Neural cell (in vitro differentiated cells): ENCODE measurements around the gene IFITM2. TPM values are rescaled to one million over a fixed set of nuclear protein-coding genes. Genes with fewer than 3 reads are reported as not detected.

Source experiments
- H2AFZ ChIP-seq: fragments of 200-600, 300-800 bp; sonication (generic), shearing (Covaris generic); 2 replicates; pipeline ENCODE4 v1.6.0; 2014; ENCODE audit warnings: low read depth, mild to moderate bottlenecking, antibody characterized with exemption, low read length, moderate library complexity
- H3F3A ChIP-seq: fragments of 200-600 bp; shearing (Covaris generic); 2 replicates; pipeline ENCODE4 v1.6.1; 2016; ENCODE audit warnings: mild to moderate bottlenecking, moderate library complexity, mixed read lengths, antibody characterized with exemption, low read length; ENCODE audit not compliant: insufficient read depth, poor library complexity, severe bottlenecking
- H3K27ac ChIP-seq: fragments of 200-600, 300-800 bp; sonication (generic), shearing (Covaris generic); 2 replicates; pipeline ENCODE4 v1.5.1; 2014; ENCODE audit warnings: mild to moderate bottlenecking, low read length, moderate library complexity
- H3K27me3 ChIP-seq: fragments of 300-800, 200-600 bp; sonication (generic), shearing (Covaris generic); 2 replicates; pipeline ENCODE4 v1.6.0; 2014; ENCODE audit warnings: mild to moderate bottlenecking, low read depth, low read length, moderate library complexity; ENCODE audit not compliant: insufficient read depth
- H3K36me3 ChIP-seq: fragments of 300-800, 200-600 bp; sonication (generic), shearing (Covaris generic); 2 replicates; pipeline ENCODE4 v1.5.1; 2014; ENCODE audit warnings: mild to moderate bottlenecking, antibody characterized with exemption, low read length, moderate library complexity; ENCODE audit not compliant: insufficient read depth
- H3K4me2 ChIP-seq: fragments of 300-800, 200-600 bp; sonication (generic), shearing (Covaris generic); 2 replicates; pipeline ENCODE4 v1.6.0; 2014; ENCODE audit warnings: mild to moderate bottlenecking, low read length
- H3K4me3 ChIP-seq: fragments of 300-800, 200-600 bp; sonication (generic), shearing (Covaris generic); 2 replicates; pipeline ENCODE4 v1.5.1; 2014; ENCODE audit warnings: mild to moderate bottlenecking, low read length, moderate library complexity
- H3K79me2 ChIP-seq: fragments of 200-600 bp; shearing (Covaris generic); replicated peaks from 2 replicates; pipeline ENCODE4 v1.6.0; 2014; ENCODE audit warnings: mild to moderate bottlenecking, low read length, moderate library complexity; ENCODE audit not compliant: insufficient read depth
- H3K9ac ChIP-seq: fragments of 300-800, 200-600 bp; sonication (generic), shearing (Covaris generic); 2 replicates; pipeline ENCODE4 v1.6.1; 2016; ENCODE audit warnings: mild to moderate bottlenecking, low read length, mixed read lengths
- H3K9me2 ChIP-seq: fragments of 200-600 bp; shearing (Covaris generic); 2 replicates; pipeline ENCODE4 v1.6.1; 2016; ENCODE audit warnings: mild to moderate bottlenecking, low read length, mixed read lengths; ENCODE audit not compliant: insufficient read depth
- H3K9me3 ChIP-seq: fragments of 200-600, 300-800 bp; sonication (generic), shearing (Covaris generic); 2 replicates; pipeline ENCODE4 v1.6.1; 2016; ENCODE audit warnings: mild to moderate bottlenecking, mixed run types, low read length, moderate library complexity, mixed read lengths
- H4K20me1 ChIP-seq: fragments of 200-600 bp; shearing (Covaris generic); 2 replicates; pipeline ENCODE4 v1.6.1; 2016; ENCODE audit warnings: mild to moderate bottlenecking, mixed run types; ENCODE audit not compliant: insufficient read depth
- EP300 ChIP-seq: fragments of 450-650 bp; conservative IDR thresholded peaks from 2 replicates; pipeline ENCODE4 v1.6.1; 2014; ENCODE audit warnings: antibody characterized with exemption, mild to moderate bottlenecking, moderate library complexity; ENCODE audit not compliant: poor library complexity, severe bottlenecking
- EZH2 ChIP-seq: fragments of 200-600, 300-800 bp; shearing (Covaris generic), sonication (generic); IDR thresholded peaks from 2 replicates; pipeline ENCODE4 v1.6.1; 2014; ENCODE audit warnings: antibody characterized with exemption, low read length, borderline replicate concordance, mild to moderate bottlenecking; ENCODE audit not compliant: insufficient read depth, poor library complexity, severe bottlenecking
- MXI1 ChIP-seq: fragments of 450-650 bp; conservative IDR thresholded peaks from 2 replicates; pipeline ENCODE4 v1.6.1; 2014; ENCODE audit warnings: antibody characterized with exemption, mild to moderate bottlenecking; ENCODE audit not compliant: poor library complexity, severe bottlenecking
- POLR2AphosphoS5 ChIP-seq: IDR thresholded peaks from 2 replicates; pipeline ENCODE4 v1.6.1; 2012
- RAD21 ChIP-seq: fragments of 450-650 bp; conservative IDR thresholded peaks from 2 replicates; pipeline ENCODE4 v1.6.1; 2014; ENCODE audit warnings: antibody characterized with exemption, mild to moderate bottlenecking, moderate library complexity
- SMC3 ChIP-seq: fragments of 450-650 bp; conservative IDR thresholded peaks from 2 replicates; pipeline ENCODE4 v1.6.1; 2014; ENCODE audit warnings: antibody characterized with exemption, mild to moderate bottlenecking, moderate library complexity; ENCODE audit not compliant: poor library complexity
- TAF1 ChIP-seq: IDR thresholded peaks from 2 replicates; pipeline ENCODE4 v1.6.1; 2012; ENCODE audit warnings: low read depth
- polyA plus RNA-seq: library from polyadenylated mRNA; depleted of rRNA; stranded (reverse); fragments of >200 nt; gene quantifications from 2 replicates; pipeline ENCODE4 v1.2.3, GENCODE V29; 2014
- TF ChIP-seq, protein P1 (sequence below): fragments of 450-650 bp; IDR thresholded peaks from 2 replicates; pipeline ENCODE4 v1.5.1; 2014; ENCODE audit warnings: antibody characterized with exemption, mild to moderate bottlenecking, moderate library complexity; ENCODE audit not compliant: poor library complexity, severe bottlenecking
- TF ChIP-seq, protein P2 (sequence below): IDR thresholded peaks from 2 replicates; pipeline ENCODE4 v1.6.1; 2012; ENCODE audit warnings: borderline replicate concordance

The IFITM2 gene
- polyA plus RNA-seq, 1 donor from 2014 or later, result not detected

DNA sequence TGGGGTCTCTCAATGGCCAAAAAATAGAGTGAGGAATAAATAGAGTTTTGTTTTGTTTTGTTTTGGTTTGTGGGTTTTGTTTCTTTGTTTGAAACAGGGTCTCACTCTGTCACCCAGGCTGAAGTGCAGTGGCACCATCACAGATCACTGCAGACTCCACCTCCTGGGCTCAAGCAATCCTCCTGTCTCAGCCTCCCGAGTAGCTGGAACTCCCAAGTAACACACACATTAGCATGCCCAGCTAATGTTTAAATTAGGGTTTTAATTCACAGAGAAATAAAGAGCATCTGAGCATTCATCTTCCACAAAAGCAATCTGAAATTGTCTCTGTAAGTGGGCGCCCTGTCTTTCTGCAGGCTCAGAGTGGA lies 22.3 kb downstream of the IFITM2 start:
- Histone ChIP-seq H4K20me1 (no peaks in the 10 kb centered on the region), H3K4me2 (no peak overlapping the region), H3K27ac (no peak overlapping the region), H2AFZ (no peak overlapping the region), H3K9me3 (no peaks in the 10 kb centered on the region), H3K27me3 (no peaks in the 10 kb centered on the region), H3K9me2 (no peaks in the 10 kb centered on the region), H3K79me2 (no peaks in the 10 kb centered on the region), H3F3A (no peaks in the 10 kb centered on the region), H3K36me3 (no peaks in the 10 kb centered on the region), H3K4me3 (no peak overlapping the region), H3K9ac (no peak overlapping the region)
- TF ChIP-seq SMC3, result no peak
- no peak for TF ChIP-seq MXI1
- TF ChIP-seq TAF1, result no peak
- no peak for TF ChIP-seq POLR2AphosphoS5
- no peak for TF ChIP-seq EZH2
- TF ChIP-seq RAD21, result no peak
- TF ChIP-seq EP300, result no peak
- TF ChIP-seq, protein P1, sequence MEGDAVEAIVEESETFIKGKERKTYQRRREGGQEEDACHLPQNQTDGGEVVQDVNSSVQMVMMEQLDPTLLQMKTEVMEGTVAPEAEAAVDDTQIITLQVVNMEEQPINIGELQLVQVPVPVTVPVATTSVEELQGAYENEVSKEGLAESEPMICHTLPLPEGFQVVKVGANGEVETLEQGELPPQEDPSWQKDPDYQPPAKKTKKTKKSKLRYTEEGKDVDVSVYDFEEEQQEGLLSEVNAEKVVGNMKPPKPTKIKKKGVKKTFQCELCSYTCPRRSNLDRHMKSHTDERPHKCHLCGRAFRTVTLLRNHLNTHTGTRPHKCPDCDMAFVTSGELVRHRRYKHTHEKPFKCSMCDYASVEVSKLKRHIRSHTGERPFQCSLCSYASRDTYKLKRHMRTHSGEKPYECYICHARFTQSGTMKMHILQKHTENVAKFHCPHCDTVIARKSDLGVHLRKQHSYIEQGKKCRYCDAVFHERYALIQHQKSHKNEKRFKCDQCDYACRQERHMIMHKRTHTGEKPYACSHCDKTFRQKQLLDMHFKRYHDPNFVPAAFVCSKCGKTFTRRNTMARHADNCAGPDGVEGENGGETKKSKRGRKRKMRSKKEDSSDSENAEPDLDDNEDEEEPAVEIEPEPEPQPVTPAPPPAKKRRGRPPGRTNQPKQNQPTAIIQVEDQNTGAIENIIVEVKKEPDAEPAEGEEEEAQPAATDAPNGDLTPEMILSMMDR, result no peak
- TF ChIP-seq, protein P2, sequence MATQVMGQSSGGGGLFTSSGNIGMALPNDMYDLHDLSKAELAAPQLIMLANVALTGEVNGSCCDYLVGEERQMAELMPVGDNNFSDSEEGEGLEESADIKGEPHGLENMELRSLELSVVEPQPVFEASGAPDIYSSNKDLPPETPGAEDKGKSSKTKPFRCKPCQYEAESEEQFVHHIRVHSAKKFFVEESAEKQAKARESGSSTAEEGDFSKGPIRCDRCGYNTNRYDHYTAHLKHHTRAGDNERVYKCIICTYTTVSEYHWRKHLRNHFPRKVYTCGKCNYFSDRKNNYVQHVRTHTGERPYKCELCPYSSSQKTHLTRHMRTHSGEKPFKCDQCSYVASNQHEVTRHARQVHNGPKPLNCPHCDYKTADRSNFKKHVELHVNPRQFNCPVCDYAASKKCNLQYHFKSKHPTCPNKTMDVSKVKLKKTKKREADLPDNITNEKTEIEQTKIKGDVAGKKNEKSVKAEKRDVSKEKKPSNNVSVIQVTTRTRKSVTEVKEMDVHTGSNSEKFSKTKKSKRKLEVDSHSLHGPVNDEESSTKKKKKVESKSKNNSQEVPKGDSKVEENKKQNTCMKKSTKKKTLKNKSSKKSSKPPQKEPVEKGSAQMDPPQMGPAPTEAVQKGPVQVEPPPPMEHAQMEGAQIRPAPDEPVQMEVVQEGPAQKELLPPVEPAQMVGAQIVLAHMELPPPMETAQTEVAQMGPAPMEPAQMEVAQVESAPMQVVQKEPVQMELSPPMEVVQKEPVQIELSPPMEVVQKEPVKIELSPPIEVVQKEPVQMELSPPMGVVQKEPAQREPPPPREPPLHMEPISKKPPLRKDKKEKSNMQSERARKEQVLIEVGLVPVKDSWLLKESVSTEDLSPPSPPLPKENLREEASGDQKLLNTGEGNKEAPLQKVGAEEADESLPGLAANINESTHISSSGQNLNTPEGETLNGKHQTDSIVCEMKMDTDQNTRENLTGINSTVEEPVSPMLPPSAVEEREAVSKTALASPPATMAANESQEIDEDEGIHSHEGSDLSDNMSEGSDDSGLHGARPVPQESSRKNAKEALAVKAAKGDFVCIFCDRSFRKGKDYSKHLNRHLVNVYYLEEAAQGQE, result no peak

DNA sequence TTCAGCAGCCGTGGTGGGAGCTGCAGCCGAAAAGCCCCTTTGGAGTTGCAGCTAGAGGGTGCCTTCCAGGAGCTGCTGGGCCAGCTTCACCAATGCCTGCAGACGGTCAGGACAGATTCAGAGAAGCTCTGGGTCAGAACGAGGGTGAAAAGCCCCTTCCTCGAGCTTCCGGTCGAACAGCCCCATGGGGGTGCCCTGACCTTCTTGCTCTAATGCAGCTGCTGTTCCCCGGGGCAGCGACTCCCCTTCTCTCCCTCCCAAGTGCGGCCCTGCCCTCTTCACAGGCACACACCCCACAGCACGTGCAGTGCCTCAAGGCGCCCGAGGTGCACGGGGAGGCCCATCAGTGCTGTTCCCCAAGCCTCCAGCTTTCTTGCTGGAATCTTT lies 22.7 kb downstream of the IFITM2 start:
- TF ChIP-seq, protein P1, result no peak
- TF ChIP-seq SMC3 (no peak), EZH2 (no peak)
- H3K9ac ChIP-seq, result no peak overlapping the region
- no peaks in the 10 kb centered on the region for H3K9me3 ChIP-seq
- no peak overlapping the region for H3K4me2 ChIP-seq
- H3K4me3 ChIP-seq, result no peak overlapping the region
- no peaks in the 10 kb centered on the region for H3K27me3 ChIP-seq
- H3K79me2 ChIP-seq, result no peaks in the 10 kb centered on the region
- H2AFZ ChIP-seq, result no peak overlapping the region
- H3K9me2 ChIP-seq, result no peaks in the 10 kb centered on the region
- no peaks in the 10 kb centered on the region for H4K20me1 ChIP-seq
- no peaks in the 10 kb centered on the region for H3F3A ChIP-seq
- H3K27ac ChIP-seq, result no peak overlapping the region
- no peaks in the 10 kb centered on the region for H3K36me3 ChIP-seq
